Measurements from ENCODE around the gene MYCN.

GRCh38 chr2:15953891-15954680, 13.7 kb downstream of the MYCN start:
- no peak for TF ChIP-seq CTCF (IDR thresholded peaks at IDR 0.05)
- TF ChIP-seq POLR2A (IDR thresholded peaks at IDR 0.05): no peak
